ENCODE data around the gene STOX2.

DNA sequence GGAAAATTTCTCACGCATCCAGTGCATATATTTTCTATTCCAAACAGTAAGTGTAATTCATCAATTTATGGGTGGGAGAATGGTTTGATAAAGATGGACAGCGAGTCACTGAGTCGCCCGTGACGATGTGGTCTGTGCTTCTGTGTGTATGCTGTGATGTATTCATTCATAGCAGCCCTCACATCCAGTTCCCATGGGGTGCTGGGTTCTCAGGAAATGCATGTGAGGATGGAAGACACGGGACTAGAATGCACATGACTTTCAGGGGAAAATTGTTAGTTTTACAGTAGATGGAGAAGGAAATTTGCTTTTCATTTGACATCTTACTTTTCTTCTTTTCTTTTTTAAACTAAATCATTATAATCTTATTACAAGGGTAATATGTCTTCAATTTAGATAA, 152.9 kb downstream of the STOX2 start:
- TF ChIP-seq, protein P1, sequence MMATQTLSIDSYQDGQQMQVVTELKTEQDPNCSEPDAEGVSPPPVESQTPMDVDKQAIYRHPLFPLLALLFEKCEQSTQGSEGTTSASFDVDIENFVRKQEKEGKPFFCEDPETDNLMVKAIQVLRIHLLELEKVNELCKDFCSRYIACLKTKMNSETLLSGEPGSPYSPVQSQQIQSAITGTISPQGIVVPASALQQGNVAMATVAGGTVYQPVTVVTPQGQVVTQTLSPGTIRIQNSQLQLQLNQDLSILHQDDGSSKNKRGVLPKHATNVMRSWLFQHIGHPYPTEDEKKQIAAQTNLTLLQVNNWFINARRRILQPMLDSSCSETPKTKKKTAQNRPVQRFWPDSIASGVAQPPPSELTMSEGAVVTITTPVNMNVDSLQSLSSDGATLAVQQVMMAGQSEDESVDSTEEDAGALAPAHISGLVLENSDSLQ (IDR thresholded peaks at IDR 0.05): no peak
- TF ChIP-seq NRF1 (conservative IDR thresholded peaks at IDR 0.05; ENCODE audit: low read depth, low read length) (no peak), NBN (IDR thresholded peaks at IDR 0.05) (no peak), POLR2AphosphoS5 (IDR thresholded peaks at IDR 0.05; ENCODE audit: low read length) (no peak), FOXM1 (IDR thresholded peaks at IDR 0.05; ENCODE audit: low read depth, low read length) (no peak), ELK1 (IDR thresholded peaks at IDR 0.05; ENCODE audit: low read depth, low read length) (no peak), HDAC2 (IDR thresholded peaks at IDR 0.05) (no peak), SRF (IDR thresholded peaks at IDR 0.05; ENCODE audit: low read depth in 2 of 2, low read length in 2 of 2) (no peak), CTCF (IDR thresholded peaks at IDR 0.05 in 2 of 3, conservative IDR thresholded peaks at IDR 0.05 in 1 of 3; ENCODE audit: control insufficient read depth in 2 of 3, extremely low read depth in 1 of 3, insufficient read depth in 1 of 3, low read depth in 3 of 3, low read length in 3 of 3) (no peak)
- TF ChIP-seq, protein P2, sequence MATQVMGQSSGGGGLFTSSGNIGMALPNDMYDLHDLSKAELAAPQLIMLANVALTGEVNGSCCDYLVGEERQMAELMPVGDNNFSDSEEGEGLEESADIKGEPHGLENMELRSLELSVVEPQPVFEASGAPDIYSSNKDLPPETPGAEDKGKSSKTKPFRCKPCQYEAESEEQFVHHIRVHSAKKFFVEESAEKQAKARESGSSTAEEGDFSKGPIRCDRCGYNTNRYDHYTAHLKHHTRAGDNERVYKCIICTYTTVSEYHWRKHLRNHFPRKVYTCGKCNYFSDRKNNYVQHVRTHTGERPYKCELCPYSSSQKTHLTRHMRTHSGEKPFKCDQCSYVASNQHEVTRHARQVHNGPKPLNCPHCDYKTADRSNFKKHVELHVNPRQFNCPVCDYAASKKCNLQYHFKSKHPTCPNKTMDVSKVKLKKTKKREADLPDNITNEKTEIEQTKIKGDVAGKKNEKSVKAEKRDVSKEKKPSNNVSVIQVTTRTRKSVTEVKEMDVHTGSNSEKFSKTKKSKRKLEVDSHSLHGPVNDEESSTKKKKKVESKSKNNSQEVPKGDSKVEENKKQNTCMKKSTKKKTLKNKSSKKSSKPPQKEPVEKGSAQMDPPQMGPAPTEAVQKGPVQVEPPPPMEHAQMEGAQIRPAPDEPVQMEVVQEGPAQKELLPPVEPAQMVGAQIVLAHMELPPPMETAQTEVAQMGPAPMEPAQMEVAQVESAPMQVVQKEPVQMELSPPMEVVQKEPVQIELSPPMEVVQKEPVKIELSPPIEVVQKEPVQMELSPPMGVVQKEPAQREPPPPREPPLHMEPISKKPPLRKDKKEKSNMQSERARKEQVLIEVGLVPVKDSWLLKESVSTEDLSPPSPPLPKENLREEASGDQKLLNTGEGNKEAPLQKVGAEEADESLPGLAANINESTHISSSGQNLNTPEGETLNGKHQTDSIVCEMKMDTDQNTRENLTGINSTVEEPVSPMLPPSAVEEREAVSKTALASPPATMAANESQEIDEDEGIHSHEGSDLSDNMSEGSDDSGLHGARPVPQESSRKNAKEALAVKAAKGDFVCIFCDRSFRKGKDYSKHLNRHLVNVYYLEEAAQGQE (IDR thresholded peaks at IDR 0.05; ENCODE audit: low read depth, low read length): no peak

Data from GM12878 (cell line).